GM18909 (cell line): Measurements from ENCODE around the gene BCS1L.
"Not testable (repeated sequence)": the region's sequence is repeated elsewhere in the genome, so short reads cannot be mapped to it uniquely, and the experiment has no call there.

Source experiments
- ATAC-seq: cut with Tn5 transposase; IDR thresholded peaks from one replicate; pipeline ENCODE4 v1.9.1; 2021; ENCODE audit warnings: mild to moderate bottlenecking; ENCODE audit not compliant: unreplicated experiment, poor library complexity

The BCS1L gene

DNA sequence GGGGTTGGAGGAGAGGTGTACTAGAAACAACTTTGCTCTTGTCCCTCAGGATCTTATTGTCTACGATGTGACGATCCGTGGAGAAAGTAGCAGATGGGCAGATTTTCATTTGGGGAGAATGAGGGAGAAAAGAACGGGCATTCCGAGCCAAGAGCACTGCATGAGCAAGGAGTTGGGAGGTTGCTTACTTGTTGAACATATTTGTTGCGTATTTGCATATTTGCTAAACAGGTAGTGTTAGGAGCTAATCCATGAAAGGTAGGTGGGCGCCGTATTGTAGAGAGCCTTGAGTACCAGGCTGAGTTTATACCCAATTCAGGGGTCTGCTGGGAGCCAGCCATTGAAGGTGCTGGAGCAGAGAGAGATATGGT lies 490 bp downstream of the BCS1L start:
- no peak for ATAC-seq

DNA sequence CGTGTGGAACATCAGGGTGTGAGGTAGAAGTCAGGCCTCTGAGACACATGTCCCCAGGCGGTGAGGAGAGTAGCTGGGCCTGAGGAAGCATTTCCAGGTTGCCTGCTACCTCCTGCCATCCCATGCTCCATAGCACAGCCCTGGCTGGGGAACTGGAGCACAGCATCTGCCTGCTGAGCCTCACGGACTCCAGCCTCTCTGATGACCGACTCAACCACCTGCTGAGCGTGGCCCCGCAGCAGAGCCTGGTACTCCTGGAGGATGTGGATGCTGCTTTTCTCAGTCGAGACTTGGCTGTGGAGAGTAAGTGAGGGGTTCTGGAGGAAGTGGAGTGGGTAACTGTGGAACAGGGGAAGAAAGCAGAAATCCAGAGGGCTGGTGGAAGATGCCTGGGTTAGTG lies 2.9 kb downstream of the BCS1L start:
- no peak for ATAC-seq

DNA sequence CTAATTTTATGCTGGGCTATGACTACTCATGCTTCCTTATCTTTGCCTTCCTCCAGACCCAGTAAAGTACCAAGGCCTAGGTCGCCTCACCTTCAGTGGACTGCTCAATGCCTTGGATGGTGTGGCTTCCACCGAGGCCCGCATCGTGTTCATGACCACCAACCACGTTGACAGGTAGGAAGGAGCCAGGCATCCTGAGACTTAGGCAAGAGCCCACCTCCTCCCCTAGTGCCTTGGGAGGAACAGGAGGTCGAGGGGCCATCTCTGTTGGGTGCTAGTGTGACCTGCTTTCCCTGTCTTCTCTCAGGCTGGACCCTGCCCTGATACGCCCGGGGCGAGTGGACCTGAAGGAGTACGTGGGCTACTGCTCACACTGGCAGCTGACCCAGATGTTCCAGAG lies 3.3 kb downstream of the BCS1L start:
- no peak for ATAC-seq

DNA sequence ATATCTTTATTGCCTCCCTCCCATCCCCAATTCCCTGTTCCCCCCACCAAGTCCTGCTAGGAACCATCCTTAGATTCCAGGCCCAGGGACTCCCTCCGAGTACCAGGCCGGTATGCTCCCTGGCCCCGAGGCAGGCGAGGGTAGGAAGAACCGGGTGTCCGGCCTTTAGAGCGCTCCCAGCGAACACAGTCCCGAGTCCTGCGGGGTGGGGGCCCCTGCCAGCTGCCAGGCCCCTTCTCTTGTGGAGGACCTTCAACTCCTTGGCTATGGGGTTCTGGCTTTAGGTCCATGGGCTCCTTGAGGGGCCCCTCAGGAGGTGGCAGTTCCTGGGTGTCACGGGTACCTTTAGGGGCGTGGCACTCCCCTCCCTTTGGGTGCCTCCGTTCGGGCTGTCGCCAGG lies 4.4 kb downstream of the BCS1L start:
- ATAC-seq, result no peak

DNA sequence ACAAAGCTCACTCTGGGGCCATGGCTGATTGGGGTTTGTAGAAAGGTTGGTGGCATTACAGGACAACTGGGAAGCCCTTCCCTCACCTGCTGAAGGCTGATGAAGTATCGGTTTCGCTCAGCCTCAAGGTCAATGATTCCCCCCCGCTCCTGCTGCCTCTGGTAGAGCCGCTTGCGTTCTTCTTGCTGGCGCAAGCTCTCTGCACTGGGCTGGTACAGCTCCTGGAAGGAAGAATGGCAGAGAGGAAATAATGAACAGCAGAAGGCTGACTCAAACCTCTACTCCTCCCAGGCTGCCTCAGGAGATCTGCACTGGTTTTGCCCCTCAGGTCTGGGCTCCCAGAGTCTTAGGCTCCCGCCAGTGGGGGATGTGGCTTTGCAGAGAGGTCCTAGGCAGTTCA lies 5.2 kb downstream of the BCS1L start:
- no peak for ATAC-seq

DNA sequence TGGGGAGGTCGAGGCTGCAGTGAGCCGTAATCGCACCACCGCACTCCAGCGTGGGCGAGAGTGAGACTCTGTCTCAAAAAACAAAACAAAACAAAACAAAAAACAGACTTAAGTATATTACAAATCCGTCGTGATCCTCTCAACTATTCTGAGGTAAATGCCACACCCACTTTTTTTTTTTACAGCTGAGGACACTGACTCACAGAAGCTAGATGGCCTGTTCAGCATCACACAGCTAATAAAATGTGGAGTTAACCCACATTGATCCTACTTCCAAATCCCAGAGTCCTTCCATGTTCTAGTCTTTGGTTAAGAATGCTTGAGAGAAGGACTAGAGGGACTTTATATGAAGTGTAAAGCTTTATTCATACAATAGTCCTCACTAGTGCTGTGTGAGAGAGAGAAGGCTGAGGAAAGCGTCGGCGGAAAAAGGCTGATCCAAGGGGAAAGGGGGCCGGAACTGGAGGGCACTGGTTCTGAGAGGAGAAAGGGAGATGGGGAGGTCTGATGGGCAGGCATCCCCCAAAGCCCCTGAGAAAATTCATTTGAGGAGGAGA lies 11.7 kb downstream of the BCS1L start:
- no peak for ATAC-seq

DNA sequence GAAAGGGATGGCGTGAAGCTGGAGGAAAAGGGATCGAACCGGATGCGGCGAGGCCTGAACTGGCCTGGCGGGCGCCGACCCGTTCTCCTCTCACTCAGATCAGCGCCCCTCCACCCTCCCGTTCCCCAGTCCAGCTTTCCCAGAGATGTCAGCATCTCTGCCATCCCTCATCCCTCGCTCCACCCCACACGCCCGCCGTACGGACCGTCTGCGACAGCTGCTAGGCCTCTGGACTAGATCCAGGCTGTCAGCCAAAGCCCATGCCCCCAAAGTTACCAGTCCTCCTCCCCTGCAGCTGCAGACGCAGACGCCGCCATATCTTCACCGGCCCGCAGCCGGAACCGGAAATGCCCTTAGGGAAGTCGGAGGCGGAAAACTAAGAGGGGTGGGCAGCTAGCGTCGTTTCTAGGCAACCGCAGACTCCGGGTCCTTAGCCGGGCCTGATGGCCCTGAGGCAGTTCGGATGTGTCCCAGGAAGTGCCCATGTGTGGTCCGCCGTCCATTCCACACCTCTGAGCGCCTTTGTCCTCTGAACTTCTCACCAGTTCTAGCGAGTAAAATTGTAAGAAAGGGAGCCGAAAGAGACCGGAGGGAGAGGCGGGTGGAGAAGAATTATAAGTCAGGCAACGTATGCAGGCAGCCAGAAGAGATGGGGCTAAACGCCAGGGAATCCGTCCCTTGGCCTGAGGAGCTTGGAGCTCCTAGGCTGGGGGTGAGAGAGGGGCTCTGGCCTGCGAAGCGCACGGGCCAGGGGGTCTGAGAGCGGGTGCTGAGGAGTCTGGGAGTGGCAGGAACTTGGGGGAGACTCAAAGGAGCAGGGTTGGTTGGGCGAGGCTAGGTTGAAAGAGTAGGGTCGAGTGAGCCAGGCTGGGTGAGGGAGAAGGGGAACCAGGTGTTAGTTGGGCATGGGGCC lies 12.4 kb downstream of the BCS1L start, which contains the start of the genes RNF25 and STK36:
TSS of gene RNF25 (minus strand) at position 349 of the 913 bp plus-strand sequence. CDS start at position 317, 32 bp downstream.
TSS of gene STK36 (plus strand) at position 433 of the 913 bp plus-strand sequence. CDS start 744 bp downstream, outside the sequence.
- peak; percentile 98 for ATAC-seq

DNA sequence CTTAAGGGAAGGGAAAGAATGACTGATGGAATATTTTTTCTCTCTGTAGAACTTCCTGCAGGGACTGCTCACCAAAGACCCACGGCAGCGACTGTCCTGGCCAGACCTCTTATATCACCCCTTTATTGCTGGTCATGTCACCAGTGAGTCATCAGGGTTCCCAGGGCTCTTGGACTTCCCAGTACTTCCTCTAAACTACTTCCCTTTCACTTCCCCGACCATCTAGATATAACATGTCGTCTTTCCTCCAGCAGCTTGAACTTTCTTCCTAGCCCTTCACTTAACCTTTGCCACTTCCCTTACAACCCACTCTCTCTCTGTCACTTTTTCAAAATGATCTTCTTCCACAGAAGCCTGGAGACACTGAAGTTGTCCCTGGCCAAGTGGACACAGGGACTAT lies 19.6 kb downstream of the BCS1L start:
- ATAC-seq, result no peak

DNA sequence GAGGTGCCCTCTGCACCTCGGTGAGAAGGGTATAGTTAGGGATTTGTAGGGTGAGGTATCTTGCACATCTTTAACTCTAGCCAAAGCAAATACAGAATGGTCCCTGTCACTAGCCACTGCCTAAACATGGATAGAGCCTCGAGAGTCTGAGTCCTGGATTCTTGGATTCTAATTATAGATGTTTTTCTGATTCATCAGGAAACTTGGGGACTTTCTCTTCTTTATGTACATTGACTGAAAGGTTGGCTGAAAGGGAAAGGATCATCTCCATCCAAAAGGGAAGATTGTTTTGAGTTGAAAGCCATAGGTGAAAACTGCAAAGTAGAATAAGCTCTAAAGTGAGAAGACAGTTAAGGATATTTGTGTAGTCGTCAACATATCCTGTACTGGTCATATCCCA lies 20.6 kb downstream of the BCS1L start:
- no peak for ATAC-seq

DNA sequence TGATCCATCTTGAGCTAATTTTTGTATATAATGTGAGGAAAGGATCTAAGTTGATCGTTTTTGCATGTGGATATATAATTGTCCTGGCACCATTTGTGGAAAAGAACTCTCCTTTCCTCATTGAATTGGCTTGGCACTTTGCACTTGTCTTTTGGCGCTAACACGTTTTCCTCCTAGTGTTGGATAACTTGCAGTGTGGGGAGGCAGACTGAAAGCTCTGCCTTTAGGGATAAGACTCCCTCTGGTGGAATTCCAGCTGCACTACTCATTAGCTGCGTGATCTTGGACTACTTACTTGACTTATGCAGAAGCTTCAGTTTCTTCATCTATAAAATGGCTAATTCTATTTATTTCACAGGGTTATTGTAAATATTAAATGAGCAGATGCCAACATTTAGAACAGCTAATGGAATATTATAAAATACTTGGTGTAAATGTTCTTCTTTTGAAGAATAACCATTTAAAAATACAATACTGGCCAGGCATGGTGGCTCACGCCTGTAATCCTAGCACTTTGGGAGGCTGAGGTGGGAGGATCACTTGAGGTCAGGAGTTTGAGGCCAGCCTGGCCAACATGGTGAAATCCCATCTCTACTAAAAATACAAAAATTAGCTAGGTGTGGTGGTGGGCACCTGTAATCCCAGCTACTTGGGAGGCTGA lies 28.0 kb downstream of the BCS1L start:
- not testable (repeated sequence) for ATAC-seq

DNA sequence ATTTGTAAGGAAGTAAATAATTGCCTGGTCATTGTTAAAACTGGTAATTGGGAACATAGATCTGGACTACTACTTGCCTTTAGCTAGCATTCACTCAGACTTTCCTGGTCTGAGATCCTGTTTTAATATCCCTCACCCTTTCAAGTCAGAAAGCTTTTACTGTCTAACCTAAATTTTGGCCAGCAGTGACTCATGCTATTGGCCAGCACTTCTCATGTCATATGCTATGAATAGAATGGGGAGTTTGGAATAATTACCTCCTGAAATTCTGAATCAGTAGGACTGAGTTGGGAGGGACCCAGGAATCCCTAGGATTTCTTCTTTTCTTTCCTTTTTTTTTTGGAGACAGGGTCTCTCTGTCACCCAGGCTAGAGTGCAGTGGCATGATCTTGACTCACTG lies 31.8 kb downstream of the BCS1L start:
- ATAC-seq, result no peak

DNA sequence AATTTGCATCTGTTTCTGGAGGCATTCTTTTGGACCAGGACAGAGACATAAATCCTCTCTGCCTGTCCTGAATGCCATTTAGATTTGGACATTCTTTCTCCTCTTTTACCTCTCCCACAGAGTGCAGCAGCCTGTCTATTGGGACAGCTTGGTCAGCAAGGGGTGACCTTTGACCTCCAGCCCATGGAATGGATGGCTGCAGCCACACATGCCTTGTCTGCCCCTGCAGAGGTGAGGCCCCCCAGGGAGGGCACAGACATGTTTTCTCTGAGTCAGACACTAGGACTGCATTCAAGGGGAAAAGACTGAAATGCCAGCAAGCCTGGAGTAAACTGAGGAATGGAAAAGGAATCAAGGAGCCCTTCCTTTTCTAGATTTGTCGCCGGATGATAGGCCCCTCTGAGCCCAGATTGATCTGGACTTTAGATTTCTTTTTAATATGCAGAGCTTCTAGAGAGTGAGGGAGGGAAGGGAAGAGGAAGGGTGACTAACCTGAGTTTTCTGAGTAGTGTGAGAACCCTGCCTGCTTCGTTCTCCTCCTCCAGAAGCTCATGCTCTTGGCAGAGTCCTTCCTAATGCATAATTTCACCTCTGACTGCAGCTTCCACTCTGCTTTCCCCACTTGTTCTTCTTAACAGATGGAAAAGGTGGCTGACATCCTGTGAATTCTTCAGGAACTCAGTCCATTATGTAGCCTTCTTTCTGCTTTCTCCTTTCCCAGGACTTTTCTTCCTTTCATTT lies 35.1 kb downstream of the BCS1L start:
- no peak for ATAC-seq

DNA sequence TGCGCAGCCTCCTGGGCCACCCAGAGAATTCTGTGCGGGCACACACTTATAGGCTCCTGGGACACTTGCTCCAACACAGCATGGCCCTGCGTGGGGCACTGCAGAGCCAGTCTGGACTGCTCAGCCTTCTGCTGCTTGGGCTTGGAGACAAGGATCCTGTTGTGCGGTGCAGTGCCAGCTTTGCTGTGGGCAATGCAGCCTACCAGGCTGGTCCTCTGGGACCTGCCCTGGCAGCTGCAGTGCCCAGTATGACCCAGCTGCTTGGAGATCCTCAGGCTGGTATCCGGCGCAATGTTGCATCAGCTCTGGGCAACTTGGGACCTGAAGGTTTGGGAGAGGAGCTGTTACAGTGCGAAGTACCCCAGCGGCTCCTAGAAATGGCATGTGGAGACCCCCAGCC lies 39.4 kb downstream of the BCS1L start:
- no peak for ATAC-seq

DNA sequence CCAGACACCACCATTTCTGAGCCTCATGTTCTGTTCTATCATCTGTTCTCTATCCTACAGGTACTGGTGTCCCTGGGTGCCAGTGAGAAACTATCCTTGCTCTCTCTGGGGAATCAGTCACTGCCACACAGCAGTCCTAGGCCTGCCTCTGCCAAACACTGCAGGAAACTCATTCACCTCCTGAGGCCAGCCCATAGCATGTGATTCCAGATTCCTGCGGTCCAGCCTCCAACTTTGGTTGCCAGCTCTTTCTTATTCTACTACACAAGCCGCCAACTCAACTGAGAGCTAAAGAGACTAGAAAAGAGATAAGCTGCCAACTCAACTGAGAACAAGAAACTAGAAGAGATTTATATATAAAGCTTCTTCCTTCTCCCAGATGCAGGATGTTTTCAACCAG lies 42.3 kb downstream of the BCS1L start:
- ATAC-seq, result no peak

DNA sequence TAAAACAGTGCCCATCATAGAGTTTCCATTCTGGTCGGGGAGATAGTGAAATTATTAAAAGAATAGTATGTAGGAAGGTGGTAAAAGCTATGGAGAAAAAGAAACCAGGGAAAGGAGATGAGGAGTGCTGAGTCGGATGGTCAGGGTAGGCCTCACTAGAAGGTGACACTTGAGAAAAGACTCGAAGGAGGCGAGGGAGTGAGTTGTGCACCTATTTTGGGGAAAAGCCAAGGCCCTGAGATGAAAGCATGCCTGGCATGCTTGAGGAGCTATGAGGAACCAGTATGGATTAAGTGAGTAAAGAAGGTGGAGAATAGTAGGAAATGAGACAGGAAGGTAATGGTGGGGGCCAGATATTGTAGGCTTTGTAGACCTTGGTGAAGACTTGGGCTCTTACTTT lies 43.9 kb downstream of the BCS1L start:
- ATAC-seq, result no peak

DNA sequence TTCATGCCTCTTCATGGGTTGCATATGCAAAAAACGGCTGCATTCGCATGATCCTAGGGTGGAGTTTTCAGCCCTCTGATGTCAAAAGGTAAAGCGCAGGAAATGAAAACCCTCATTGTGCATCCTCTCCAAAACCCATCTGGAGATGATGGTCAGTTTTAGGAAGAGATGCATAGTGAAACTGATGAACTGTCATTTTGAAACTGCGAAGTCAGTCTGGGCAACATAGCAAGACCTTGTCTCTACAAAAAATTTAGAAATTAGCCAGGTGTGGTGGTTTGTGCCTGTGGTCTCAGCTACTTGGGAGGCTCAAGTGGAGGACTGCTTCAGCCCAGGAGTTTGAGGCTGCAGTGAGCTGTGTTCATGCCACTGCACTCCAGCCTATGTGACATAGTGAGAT lies 48.6 kb downstream of the BCS1L start:
- no peak for ATAC-seq

DNA sequence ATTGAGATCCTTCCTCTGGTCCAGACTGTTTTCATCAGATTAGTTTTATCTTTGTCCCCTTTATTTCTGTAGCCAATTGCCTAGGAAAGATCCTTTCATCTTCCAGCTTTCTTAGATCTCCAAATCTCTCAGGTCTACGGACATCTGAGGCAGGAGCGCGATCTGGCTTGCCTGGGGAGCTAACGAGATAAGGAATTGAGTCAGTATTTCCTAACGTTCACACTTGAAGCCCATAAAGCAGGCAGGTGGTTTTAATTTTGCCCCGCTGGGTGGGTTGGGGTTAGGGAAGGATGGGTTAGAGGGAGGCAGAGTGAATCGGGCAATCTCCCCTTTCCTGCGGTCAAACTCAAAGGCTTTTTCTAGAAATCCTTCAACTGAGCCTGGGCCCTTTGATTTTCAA lies 50.4 kb downstream of the BCS1L start:
- no peak for ATAC-seq

DNA sequence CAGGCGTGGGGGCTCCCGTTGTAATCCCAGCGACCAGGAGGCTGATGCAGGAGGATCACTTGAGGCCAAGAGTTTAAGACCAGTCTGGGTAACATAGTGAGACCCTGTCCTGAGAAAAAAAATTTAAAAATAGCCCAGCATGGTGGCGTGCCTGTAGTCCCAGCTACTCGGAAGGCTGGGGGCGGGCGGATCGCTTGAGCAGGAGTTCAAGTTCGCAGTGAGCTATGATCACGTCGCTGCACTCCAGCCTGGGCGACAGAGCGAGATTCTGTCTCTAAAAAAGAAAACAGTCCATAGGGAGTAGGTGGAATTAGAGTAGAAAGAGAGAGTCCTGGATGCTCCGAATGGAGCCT lies 50.8 kb downstream of the BCS1L start:
- ATAC-seq, result no peak

DNA sequence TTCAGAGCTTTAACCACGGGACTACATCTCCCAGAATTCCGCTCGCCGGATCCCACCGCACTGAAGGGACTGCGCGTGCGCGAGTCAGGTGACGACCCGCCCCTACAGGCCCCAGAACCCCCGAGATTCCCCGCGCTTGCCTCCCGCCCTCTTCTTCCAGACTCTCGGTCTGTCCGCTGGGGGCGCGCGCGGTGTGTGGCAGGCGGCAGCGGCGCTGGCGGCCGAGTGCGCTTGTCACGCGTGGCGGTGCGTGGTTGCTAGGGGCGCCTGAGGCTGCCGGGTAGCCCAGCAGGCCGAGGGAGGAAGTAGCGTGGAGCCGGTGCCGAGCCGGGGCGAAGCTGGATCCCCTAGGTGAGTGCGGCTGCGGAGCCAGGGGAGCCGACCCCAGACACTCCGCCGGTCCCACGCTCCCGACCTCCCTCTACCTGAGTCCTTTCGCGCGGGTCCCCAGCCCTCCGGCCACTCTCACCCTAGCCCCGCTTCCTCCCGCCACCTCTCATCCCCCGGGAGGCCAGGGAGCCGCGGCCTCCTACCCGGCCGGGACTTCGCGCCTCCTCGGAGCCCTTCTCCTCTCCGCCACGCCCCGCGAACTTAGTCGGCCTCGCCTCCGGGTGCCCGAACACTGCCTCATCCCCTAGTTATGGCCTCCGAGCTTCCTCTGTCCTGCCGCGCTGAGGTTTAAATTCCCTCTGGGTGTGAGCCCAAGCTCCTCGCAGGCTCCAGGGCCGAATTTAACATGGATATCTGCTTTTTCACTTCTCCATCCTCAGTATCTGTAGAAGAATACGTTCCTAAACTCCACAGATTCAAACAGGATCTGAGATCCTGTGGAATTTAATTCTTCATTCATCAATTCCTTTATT lies 51.4 kb downstream of the BCS1L start, which contains the start of gene TTLL4:
TSS of gene TTLL4 (plus strand) at position 149 of the 863 bp plus-strand sequence. CDS start 26,842 bp downstream, outside the sequence.
- peak; percentile 92 for ATAC-seq

DNA sequence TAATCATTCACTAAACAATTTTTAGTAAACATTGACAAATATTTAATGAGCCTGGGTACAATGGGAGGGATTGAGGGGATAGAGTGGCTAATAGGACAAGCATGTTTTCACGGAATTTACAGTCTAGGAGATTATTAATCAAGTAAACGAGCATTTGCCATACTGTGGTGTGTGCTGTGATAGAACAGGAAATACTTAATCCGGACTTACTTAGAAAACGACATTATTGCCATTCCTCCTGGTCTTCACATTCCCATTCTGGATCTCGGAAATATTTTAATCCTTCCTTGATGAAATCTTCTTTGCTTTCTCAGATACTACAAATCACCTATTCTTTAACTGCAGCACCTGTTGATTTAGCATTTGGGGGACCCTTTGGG lies 52.1 kb downstream of the BCS1L start:
- ATAC-seq, result no peak
